Measurements from ENCODE around the gene SLC5A6.

DNA sequence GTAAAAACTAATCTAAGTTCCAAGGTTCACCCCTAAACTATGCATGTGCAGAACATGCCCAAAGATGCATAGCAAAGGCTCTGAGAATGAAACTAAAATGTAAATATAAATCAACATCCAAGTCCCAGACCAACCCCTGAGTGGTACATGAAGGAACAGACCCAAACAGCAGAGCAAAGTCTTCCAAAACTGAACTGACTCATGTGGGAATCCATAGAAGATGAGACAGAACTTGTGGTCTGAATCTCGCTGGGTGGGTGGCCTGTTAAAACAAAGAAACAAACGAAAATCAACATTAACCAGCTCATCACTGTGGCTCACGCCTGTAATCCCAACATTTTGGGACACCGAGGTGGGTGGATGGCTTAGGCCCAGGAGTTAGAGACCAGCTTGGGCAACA lies 29.7 kb downstream of the SLC5A6 start:
- TF ChIP-seq POLR2AphosphoS5 (IDR thresholded peaks at IDR 0.05) (no peak), POLR2A (IDR thresholded peaks at IDR 0.05) (no peak)
- TF ChIP-seq, protein P1, sequence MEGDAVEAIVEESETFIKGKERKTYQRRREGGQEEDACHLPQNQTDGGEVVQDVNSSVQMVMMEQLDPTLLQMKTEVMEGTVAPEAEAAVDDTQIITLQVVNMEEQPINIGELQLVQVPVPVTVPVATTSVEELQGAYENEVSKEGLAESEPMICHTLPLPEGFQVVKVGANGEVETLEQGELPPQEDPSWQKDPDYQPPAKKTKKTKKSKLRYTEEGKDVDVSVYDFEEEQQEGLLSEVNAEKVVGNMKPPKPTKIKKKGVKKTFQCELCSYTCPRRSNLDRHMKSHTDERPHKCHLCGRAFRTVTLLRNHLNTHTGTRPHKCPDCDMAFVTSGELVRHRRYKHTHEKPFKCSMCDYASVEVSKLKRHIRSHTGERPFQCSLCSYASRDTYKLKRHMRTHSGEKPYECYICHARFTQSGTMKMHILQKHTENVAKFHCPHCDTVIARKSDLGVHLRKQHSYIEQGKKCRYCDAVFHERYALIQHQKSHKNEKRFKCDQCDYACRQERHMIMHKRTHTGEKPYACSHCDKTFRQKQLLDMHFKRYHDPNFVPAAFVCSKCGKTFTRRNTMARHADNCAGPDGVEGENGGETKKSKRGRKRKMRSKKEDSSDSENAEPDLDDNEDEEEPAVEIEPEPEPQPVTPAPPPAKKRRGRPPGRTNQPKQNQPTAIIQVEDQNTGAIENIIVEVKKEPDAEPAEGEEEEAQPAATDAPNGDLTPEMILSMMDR (IDR thresholded peaks at IDR 0.05), result no peak

Data from sigmoid colon (tissue), 4 donors.